Globus pallidus (tissue), 1 donor: Measurements from ENCODE around the gene SLC36A3.
"Not testable (repeated sequence)": the region's sequence is repeated elsewhere in the genome, so short reads cannot be mapped to it uniquely, and the experiment has no call there.

Source experiments
- DNase-seq: peaks from one replicate; pipeline ENCODE4 v3.0.0-alpha.2; 2015; ENCODE audit warnings: low spot score

Gene SLC36A3

DNA sequence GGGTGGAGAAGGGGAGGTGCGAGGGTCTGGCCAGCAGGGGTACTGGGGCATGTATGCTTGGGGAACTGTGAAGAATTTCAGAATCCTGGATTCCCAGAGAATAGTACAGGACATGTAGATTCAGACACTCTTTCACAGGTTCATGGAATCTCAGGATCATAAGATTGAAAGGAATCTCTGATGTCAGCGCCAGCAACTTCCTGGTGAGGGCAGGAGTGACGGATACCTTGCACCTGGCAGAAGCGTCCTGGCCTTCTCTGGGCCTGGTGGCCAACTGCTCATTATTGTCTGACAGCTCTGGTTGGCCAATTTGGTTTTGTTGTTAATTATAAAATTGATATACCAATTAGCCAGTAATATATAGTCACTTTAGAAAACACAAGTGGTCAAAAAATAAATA lies 43.6 kb downstream of the SLC36A3 start:
- DNase-seq = no peak

DNA sequence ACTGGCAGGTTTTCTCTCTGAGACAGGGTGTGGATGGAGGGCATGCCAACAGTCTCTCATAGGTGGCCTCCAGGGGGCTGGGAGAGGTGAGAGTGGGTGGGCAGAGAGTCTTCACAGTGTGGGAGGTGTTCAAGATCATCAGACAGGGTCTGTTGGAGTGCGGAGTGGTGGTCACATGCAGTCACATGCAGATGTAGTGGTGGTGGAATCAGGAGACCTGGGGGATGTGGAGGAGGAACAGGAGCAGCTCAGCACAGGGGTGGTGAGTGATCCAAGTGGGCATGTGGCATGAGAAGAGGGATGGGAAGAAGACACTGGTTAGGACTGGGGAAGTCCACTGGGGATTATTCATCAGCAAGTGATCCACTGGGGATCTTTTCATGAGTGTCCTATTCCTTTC lies 44.8 kb downstream of the SLC36A3 start:
- no peak for DNase-seq

DNA sequence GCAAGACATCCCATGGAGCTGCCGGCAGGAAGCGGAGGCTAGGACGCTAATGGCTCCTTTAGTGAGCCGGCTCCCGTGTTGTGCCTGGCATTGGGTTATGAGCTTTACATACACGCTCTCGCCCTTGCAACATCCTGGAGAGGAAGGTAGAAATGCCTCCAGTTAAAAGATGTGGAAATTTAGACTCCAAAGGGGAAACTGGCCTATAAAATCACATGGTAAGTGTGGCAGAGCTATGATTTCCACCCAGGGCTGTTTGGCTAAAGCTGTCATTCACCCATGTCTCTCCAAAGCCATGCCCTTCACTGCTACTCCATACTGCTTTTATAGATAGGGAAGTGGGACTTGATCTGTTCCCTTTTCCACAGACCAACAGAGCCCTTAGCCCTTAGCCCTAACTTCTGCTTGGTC lies 45.4 kb downstream of the SLC36A3 start:
- DNase-seq = peak; percentile 29

DNA sequence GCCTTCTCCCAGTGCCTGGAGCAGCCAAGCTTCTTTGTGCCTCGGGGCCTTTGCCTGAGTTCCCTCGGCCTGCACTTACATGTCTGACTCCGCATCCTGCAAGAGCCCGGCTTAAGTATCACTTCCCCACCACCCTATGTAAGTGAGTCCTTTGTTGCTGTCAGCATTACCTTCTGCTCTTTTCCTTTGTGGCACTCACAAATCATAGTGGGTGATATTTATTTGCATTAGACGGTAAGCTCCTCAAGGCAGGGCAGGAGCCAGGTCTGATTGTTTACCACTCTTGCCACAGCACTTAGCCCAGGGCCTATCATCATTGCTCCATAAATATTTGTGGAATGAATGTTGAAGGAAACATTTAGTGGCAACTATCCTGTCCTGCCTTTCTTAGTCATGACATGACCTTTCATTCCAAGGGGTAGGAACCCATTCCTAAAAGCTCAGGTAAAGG lies 45.8 kb downstream of the SLC36A3 start:
- peak; percentile 38 for DNase-seq

DNA sequence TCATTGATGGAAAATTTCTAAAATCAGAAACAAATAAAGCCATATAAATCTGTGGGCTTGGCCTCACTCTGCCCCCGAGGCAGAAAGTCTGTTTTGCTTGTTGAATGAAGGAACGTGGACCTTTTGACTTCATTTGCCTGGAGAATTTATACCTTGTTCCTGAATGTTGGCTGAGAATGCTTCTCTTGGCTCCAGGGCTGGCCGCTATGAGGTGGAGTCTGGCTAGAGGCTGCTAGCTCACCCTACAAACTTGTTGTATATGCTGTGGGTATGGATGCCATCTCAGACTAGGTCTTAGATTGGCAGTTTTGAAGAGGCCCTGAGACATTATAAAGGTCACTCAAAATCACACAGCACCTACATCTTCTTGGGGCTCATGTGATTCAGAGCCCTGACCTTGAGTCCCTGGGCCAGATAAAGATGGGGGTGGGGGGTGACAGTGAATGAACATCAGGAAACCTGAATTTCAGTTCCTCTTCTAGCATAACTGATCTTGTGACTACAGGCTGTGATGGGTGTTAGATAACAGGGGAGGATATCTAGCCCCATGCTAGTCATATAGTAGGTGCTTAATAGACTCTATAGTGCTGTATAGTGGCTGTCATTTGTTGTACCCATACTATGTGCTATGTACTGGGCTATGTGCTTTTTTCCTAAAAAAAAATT lies 47.8 kb downstream of the SLC36A3 start:
- DNase-seq = peak; percentile 17

DNA sequence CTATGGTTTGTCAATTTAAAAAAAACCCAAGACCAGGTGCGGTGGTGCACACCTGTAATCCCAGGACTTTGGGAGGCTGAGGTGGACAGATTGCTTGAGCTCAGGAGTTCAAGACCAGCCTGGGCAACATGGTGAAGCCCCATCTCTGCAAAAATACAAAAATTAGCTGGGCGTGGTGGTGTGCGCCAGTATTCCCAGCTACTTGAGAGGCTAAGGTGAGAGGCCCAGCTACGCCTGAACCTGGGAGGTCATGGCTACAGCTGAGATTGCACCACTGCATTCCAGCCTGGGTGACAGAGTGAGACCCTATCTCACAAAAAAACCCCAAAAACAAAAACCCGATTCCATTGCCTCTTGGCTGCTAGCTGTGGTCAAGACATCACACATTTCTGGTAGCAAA lies 48.6 kb downstream of the SLC36A3 start:
- not testable (repeated sequence) for DNase-seq

DNA sequence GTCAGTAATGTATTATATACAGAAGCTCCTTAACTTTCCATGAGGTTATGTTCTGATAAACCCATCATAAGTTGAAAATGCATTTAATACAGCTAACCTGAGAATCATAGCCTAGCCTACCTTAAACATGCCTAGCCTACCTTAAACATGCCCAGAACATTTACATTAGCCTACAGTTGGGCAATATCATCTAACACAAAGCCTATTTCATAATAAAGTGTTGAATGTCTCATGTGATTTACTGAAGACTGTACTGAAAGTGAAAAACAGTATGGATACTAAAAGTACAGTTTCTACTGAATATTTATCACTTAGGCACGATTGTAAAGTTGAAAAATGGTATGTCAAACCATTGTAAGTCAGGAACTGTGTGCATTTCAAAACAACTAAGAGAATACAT lies 49.0 kb downstream of the SLC36A3 start:
- DNase-seq = no peak

DNA sequence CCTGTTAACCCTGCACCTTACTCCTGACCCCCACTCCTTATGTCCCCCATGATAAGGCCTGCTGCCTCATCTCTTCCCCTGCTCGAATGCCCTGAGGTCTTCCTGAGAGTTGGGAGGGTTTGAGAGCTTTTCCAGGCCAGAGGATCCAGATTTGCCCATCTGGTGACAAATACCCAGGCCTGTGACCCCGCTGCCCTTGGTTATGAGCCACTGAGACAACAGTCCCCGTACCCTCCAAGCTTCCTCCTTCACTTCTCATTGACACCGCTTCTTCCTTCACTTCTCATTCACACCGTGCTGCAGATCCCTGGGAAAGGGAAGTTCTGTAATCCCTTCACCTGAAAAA lies 50.0 kb downstream of the SLC36A3 start:
- DNase-seq = no peak

DNA sequence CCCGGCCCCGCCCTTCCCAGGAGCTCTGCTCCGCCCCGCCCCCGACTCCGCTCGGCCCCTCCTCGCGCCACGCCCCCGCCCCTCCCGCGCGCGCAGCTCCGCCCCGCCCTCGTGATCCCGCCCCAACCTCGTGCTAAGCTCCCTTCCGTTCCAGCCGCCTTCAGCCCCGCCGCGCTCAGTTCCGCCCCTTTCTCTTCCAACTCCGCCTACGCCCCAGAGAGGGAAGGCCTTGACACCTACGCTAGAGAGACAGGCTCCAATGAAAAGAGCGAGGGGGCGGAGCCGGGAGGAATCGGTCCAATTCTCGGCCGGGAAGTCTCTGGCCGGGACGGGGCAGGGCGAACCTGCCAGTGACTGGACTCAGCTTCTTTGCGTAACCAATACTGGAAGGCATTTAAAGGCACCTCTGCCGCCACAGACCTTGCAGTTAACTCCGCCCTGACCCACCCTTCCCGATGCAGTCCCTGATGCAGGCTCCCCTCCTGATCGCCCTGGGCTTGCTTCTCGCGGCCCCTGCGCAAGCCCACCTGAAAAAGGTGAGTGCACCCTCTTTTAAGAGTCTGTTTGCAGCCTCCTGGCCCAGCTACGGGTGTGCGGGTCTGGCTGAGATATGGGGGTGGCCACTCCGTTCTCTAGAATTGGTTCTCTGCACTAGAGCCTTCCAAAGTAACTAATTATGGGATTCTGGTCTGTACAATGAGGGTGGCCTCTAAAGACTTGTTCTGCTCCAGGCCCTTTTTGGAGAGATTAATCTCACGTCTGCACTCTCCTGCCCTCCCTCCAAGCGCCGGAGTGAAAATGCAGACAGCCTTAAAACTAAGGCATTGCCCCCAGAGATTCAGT lies 50.6 kb downstream of the SLC36A3 start, which contains the start of gene GM2A:
Gene GM2A, plus strand, starts transcription at position 424 of the 843 bp plus-strand sequence. Its CDS starts 32 bp downstream, at position 456.
- DNase-seq = peak; percentile 99

DNA sequence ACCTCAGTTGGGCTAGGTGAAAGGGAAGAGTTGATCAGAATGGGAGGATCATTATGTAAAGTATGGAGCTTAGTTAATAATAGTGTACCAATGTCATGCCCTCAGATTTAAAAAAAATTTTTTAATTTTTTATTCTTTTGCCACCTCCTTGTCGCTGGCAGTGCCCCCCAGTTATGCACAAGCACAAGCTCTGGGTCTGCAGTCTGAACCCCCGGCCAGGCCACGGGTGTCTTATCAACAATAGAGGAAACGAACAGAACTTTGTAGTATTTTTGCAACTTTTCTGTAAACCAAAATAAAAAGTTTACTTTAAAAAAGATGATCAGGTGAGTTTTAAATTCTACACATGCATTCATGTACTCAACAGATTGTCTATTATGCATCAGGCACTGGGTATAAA lies 51.9 kb downstream of the SLC36A3 start:
- DNase-seq = no peak

DNA sequence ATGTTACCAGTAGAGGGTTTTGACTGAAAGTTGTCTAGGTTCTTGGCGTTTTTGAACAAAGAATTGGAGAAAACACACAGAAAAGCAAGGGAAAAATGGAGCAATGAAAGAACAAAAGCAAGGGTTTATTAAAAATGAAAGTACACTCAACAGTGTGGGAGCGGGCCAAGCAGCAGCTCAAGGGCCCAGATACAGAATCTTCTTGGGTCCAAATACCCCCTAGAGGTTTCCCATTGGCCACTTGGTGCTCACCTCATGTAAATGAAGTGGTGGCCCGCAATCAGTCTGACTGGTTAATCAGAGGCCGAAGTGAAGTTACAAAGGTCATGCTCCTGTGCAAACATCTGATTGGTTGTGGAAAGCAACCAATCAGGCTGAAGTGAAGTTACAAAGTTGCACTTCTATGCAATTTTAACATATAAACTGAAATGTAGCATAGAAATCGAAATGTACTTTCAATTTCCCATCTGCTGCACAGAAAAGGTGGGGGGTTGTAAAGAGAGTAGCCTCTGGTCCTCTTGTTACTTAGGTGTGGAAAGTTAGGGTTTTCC lies 52.5 kb downstream of the SLC36A3 start:
- no peak for DNase-seq

DNA sequence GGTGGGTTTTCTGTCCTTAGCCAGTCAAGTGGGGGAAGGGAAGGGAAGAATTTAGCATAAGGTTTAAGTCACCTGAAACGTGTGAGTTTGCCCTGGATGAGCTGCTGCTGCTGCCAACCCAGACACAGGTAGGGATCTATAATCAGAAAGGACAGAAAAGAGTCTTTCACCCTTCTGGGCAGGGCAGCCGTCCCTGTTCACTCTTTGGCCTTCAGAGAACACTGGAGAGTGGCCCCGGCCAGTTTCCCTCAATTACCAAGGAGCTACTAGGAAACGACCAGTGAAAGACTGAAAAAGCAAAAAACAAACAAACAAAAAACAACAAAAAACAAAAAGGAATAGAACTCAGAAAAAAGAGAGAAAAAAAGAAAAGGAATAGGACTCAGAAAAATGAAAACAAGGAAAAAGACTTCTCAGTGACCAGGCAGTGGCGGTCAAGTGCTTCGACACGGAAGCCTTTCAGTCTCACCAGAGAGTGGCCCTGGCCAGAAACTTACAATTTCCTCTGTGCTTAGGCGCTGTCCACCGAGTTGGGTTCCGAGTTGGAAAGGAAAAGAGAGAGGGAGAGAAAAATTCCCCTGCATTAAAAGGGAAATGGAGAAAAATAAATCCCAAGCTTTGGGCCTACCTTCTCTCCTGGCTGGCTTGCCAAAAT lies 53.1 kb downstream of the SLC36A3 start:
- no peak for DNase-seq

DNA sequence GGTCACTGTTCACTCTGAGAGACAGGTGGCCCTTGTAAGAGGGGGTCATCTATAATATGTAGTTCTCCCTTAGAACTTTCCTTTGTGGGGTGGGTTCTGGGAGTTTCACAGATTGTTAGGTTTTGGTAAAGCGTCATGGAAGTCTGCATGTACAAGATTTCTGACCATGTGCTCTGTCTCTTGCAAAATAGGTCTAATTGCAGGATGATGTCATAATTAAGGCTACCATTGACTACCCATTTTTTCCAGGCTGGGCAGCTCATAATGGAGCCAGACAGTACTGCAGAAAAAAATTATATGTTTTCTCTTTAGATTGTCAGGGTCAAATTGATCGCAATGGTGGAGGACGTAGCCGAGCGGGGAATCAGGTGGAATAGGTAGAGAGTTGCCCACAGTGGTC lies 54.3 kb downstream of the SLC36A3 start:
- no peak for DNase-seq

DNA sequence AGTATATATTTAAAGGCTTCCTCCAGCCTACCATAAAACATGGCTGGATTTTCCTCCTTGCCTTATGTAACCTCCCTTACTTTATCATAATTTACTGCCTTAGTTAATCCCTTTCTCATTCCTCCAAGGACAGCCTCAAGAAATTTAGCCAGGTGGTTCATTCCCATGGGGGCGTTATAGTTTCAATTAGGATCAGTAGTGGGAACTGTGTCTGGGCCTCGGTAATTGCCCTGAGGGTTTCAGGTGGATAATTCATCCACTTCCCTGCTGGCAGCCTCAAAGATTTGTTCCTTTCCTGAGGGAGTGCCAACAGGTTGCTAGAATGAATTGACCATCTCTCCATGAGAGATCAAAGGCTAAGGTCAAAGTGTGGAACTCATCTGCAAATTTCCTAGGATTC lies 54.9 kb downstream of the SLC36A3 start:
- no peak for DNase-seq

DNA sequence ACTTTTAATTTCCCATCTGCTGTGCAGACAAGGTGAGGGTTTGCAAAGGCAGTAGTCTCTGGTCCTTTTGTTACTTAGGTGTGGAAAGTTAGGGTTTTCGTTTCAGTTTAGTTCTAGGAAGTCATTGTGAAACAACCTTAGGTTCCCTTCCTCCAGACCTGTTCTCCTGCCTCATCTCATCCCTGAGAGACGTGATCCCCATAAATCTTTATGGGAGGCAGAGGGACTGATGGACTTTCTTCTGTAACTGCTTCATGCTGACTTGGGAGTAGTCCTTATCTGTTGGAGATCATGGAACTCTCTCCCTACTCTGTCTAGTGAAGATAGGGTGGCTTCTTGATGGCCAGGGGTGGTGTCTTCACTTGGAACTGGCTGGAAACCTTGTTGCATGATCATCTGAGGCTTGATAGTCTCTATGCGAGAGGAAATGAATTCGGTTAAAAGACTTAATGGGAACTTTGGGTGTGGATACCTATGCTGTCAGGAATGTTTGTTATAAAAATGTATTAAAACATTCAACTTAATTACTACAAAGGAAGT lies 57.8 kb downstream of the SLC36A3 start:
- no peak for DNase-seq

DNA sequence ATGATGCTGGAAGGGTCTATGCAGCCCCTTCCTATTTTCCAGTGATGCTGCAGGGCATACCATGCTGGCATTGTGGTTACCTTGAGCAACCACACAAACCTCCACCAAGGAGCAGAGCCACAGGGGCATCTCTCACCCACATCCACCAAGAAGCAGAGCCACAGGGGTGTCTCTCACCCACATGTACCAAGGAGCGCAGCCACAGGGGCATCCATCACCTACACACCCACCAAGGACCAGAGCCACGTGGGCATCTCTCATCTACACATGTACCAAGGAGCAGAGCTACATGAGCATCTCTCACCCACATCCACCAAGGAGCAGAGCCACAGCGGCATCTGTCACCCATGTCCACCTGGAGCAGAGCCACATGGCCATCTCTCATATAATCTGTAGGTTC lies 59.4 kb downstream of the SLC36A3 start:
- no peak for DNase-seq

DNA sequence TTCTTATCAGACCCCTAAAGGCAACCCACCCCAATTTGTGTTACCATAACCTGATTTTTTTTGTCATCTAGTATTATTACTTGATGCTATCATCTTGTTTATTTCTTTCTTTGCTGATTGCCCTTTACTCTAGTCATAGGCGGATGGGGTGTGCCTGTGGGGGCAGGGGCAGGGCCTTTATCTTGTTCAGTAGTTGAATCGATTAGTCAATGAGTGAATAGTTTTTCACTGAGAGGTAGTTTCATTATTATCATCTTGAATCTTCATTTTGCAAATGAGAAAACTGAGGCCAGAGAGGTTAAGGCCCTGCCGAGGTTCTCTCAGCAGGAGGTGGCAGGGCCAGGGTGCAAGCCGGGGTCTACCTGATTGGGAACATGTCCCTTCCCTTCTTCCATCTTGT lies 60.0 kb downstream of the SLC36A3 start:
- DNase-seq = no peak

DNA sequence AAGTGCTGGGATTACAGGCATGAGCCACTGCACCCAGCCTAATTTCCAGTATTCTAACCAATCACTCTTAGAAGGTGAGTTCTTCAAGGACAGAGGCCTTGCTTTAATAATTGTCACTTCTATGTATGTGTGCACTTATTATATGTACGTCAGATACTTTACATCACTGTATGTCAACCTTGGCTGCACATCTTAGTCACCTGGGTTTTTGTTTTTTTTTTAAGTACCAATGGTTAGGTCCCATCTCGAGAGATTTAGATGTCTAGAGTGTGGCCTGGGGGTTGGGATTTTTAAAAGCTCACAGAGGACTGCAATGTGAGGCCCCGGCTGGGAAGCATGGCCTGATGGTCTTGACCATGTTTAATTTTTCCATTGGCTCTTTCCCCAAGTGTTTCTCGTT lies 60.4 kb downstream of the SLC36A3 start:
- DNase-seq = no peak

DNA sequence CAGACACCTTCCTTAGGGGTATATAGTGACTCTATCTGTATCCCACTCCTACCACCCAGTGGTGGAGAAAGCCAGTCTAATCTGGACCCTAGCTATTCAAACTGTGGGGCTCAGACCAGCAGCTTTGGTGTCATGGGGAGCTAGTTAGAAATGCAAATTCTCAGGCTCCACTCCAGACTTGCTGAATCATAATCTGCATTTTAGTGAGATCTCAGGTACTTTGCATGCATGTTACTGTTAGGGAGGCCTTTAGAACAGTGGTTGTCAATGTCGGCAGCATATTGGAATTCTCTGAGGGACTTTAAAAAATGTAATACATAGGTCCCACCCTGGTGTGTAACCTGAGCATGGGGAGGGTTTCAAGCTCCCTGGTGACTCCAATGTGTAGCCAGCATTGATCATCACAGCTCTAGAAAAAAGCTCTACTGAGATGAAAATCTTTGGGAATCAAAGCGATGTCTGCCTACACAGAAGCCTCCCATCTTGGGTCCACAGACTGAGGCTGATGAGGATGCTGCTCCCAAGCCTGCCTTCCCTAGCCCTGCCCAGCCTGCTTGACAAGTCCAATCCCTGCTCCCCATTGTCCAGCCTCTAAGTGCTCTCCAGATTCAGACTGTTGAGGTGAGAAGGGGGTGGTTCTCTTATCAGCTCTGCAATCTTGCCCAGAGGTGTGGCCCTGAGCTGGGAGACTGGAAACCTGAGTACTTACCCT lies 62.5 kb downstream of the SLC36A3 start:
- no peak for DNase-seq

DNA sequence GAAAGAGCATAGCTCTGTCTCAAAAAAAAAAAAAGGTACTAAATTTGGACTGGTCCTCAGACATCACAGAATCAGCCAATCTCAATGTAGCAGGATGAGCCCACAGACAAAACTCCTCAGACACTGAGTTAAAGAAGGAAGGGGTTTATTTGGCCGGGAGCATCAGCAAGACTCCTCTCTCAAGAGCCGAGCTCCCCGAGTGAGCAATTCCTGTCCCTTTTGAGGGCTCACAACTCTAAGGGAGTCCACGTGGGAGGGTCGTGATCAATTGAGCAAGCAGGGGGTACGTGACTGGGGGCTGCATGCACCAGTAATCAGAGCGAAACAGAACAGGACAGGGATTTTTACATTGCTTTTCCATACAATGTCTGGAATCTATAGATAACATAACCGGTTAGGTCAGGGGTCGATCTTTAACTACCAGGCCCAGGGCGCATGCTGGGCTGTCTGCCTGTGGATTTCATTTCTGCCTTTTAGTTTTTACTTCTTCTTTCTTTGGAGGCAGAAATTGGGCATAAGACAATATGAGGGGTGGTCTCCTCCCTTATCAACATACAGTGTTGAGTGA lies 63.2 kb downstream of the SLC36A3 start:
- not testable (repeated sequence) for DNase-seq

DNA sequence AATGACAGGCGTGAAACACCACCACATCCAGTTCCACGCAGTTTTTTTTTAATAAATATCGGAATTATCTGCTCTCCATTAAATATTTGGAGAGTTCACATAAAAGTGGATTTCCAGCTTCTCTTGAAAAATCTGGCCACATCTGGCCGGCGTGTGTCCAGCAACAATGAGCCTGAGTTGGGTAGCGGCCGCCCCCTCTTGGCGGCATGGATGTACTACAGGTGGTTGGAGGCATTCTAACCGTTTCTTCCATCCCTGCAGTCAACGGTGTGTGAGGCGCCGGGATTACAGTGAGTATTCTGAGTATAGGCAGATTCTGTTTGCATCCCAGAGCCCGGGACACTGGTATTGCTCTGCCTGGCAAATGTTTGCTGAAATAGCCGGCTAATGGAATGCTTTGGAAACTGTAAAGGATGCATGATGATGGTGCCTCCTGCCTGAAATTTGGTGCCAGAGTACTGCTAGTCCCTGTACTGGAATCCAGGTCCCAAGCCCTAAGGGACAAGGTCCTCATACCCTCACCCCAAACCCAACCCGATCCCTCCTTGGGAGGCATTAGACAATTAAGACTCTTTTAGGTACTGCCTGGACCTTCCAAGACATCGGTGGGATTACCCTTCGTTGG lies 64.2 kb downstream of the SLC36A3 start:
- peak; percentile 50 for DNase-seq
